SK-N-MC (cell line): ENCODE data around the gene ILF3.

Experiments
- DNase-seq: peaks from one replicate; pipeline ENCODE4 v3.0.0-alpha.2; 2011; ENCODE audit warnings: low read depth, low spot score
- H3K27ac ChIP-seq: fragments of 200-600 bp; sonication (generic); 2 replicates; pipeline ENCODE4 v1.5.1; 2016; ENCODE audit warnings: mixed run types
- H3K36me3 ChIP-seq: fragments of 200-600 bp; sonication (generic); 2 replicates; pipeline ENCODE4 v1.6.1; 2017; ENCODE audit warnings: antibody characterized with exemption, low read length, mixed read lengths; ENCODE audit not compliant: insufficient read depth
- H3K4me3 ChIP-seq: fragments of 200-600 bp; sonication (generic); 2 replicates; pipeline ENCODE4 v1.5.1; 2016
- H3K9ac ChIP-seq: fragments of 200-600 bp; sonication (generic); 2 replicates; pipeline ENCODE4 v1.8.0; 2017; ENCODE audit warnings: mixed run types, mixed read lengths; ENCODE audit not compliant: insufficient read length
- H3K9me3 ChIP-seq: fragments of 200-600 bp; sonication (generic); 2 replicates; pipeline ENCODE4 v1.6.1; 2017; ENCODE audit warnings: low read depth, mild to moderate bottlenecking, antibody characterized with exemption, low read length, moderate library complexity, mixed read lengths
- EZH2 ChIP-seq: fragments of 200-600 bp; sonication (generic); IDR thresholded peaks from one replicate; pipeline ENCODE4 v1.6.1; 2017; ENCODE audit warnings: antibody characterized with exemption
- FOXP2 ChIP-seq: optimal IDR thresholded peaks from 2 replicates; pipeline ENCODE3; 2011; ENCODE audit warnings: mild to moderate bottlenecking, moderate library complexity; ENCODE audit not compliant: insufficient read depth; ENCODE audit errors: extremely low read length, control extremely low read depth
- POLR2AphosphoS5 ChIP-seq: IDR thresholded peaks from 2 replicates; pipeline ENCODE4 v1.6.1; 2012; ENCODE audit warnings: mild to moderate bottlenecking, low read depth, low read length, borderline replicate concordance

Gene ILF3

DNA sequence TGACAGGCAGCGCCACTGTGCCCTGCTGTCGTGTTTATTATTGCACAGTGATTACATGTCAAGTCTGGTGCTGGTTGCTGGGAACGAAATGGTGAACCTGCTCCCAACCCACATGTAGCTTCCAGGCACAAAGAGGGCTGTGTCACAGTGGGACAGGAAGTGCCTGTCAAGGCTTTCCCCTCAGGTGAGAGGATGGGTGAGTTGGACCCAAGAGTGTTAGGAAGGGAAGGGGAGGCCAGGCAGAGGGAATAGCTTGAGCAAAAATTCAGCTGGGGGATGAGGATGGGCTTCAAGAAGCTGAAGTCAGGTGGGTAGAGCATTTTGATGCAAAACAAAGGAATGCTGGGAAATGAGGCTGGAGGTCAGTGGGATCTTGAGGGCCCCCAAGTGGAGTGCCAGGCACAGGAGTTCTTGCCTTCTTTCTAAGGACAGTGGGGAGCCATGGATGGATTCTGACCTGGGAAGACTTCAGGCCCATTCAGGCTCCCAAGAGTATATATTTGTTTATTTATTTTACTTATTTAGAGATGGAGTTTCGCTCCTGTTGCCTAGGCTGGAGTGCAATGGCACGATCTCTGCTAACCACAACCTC is 38.6 kb downstream of the ILF3 start:
- H3K36me3 ChIP-seq = peaks cover 40% of the 10 kb centered on the region
- no peak overlapping the region for H3K4me3 ChIP-seq
- TF ChIP-seq POLR2AphosphoS5 = peak; percentile 45; the same call in 1 of the 2 replicates
- TF ChIP-seq FOXP2 = no peak

DNA sequence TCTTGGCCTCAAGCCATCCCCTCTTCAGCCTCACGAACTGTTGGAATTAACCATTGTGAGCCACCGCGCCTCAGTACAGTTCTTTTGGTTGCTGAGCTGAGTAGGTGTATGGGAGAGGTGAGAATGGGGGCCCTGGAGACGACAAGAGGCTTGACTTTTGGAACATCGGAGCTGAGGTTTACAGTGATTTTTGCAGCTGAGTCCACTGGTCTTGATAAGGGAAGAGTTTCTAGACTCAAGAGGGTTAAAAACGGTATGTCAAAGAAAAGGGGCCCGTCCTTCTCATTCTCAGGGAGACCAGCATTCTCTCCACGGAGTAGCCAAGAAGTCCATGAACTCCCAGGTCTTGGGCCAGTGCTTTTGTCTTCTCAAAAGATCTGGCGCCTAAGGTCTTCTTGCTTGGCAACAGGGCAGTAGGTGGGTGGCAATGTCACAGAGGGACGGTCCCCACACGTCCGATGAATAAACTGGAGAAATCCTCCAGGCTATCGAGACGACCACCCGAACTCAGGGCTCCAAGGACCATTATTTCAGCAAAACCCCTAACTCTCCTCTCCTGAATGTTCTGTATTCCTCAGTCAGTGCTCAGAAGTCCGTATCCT is 40.7 kb downstream of the ILF3 start:
- TF ChIP-seq FOXP2 = no peak
- TF ChIP-seq POLR2AphosphoS5 = peak; percentile 5; the same call in 1 of the 2 replicates
- no peak for TF ChIP-seq EZH2
- Histone ChIP-seq H3K9ac (no peak overlapping the region), H3K36me3 (peaks cover 20% of the 10 kb centered on the region), H3K27ac (peak overlapping the region; percentile 43; the same call in 1 of the 2 replicates), H3K4me3 (peak overlapping the region; percentile 44), H3K9me3 (no peaks in the 10 kb centered on the region)
- DNase-seq = no peak

More for the DNA sequence above, 38.6 kb downstream of the ILF3 start:
- no peak for DNase-seq
- Histone ChIP-seq H3K9me3 (no peaks in the 10 kb centered on the region), H3K27ac (no peak overlapping the region), H3K9ac (no peak overlapping the region)

DNA sequence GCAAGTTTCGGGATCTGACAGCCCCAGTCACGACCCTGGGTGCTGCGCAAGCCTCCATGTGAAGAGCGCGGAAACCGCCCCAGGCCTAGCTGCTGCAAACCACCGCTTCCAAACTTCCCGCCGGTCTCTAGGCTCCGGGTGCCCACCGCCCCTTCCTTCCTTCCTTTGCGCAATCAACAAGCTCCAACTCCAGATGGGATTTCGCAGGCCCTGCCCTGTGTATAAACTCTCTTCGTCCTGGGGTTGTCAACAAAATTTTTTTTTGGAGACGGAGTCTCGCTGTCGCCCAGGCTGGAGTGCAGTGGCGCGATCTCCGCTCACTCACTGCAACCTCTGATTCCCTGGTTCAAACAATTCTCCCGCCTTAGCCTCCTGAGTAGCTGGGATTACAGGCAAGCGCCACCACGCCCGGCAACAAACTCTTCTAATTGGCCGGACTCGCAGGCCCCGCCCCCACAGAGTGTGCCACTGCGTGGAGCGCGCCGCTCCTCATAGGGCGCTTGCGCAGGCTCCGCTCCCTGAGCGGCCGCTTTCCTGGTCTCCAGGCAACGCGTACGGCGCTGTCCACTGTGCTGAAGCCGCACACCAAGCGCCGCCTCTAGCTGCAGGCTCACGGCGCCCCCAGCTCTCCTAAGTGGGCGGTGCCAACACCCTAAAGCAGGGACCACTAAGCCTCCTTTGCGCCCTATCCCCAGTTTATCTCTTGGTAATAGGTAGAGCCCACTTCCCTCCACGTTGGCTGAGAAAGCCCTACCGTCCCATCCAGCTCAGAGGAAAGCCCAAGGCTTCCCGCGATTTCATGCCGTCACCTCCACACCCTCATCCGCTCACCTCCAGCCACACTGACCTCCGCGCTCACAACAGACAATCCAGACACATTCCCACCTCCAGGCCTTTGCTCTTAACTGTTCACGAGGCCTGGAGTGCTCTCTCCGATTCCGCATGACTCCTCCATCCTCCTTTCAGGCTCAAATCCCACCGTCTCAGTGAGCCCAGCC is 41.6 kb downstream of the ILF3 start:
- Histone ChIP-seq H3K9me3 (no peaks in the 10 kb centered on the region), H3K4me3 (peak overlapping the region; percentile 44), H3K9ac (no peak overlapping the region), H3K36me3 (peaks cover 11% of the 10 kb centered on the region; the same call in 1 of the 2 replicates), H3K27ac (peak overlapping the region; percentile 43; the same call in 1 of the 2 replicates)
- peak; percentile 73 for DNase-seq
- TF ChIP-seq POLR2AphosphoS5 (no peak), EZH2 (no peak), FOXP2 (no peak)

DNA sequence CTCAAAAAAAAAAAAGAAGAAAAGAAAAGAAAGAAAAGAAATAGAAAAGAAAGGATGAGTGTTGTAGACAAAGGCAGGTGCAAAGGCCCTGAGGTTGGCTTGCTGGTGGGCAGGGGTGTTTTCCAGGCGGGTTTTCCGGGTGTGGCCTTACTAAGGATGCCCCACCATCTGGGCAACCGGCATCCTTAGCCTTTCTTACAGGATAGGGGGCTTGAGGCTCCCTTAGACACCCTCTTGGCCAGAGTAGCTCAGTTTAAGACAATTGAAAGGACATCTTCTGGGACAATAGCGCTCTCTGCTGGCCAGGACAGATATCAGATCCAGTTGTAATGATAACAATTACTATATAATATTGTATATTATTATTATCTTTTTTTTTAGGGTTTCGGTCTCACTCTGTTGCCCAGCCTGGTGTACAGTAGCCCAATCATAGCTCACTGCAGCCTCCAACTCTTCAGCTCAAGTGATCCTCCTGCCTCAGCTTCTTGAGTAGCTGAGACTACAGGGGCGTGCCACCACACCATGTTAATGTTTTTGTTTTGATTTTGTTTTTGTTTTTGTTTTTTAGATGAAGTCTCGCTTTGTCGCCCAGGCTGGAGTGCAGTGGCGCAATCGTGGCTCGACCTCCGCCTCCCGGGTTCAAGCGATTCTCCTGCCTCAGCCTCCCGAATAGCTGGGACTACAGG is 45.6 kb downstream of the ILF3 start:
- Histone ChIP-seq H3K27ac (no peak overlapping the region), H3K4me3 (no peak overlapping the region), H3K9me3 (no peaks in the 10 kb centered on the region), H3K9ac (no peak overlapping the region), H3K36me3 (no peaks in the 10 kb centered on the region)
- no peak for DNase-seq
- TF ChIP-seq EZH2 = no peak
- TF ChIP-seq POLR2AphosphoS5 = no peak
- TF ChIP-seq FOXP2 = no peak

DNA sequence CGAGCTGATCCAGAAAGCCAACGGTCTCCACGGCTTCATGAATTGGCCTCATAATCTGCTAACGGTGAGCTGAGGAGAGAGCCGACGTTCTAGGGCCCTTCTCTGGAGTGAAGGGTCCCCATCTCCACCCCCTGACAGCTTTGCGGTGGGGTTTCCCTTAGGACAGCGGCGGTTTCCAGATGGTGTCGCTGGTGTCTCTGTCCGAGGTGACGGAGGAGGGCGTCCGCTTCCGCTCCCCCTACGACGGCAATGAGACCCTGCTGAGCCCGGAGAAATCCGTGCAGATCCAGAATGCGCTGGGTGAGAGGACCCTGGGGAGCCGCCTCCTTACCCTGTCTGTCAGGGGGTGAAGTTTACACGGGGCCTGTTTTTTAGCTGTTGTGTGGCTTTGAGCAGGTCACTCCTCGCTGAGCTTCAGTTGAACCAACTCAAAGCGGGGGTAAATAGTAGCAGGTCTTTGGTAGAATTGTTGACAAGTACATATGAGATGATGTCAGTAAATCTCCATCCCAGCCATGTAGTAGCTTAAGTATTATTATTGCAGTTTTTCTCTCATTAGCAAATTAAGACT is 47.9 kb downstream of the ILF3 start:
- Histone ChIP-seq H3K27ac (peak overlapping the region; percentile 59; the same call in 1 of the 2 replicates), H3K36me3 (peaks cover 3% of the 10 kb centered on the region; the same call in 1 of the 2 replicates), H3K9ac (peak overlapping the region; percentile 93), H3K4me3 (peak overlapping the region; percentile 90), H3K9me3 (no peaks in the 10 kb centered on the region)
- no peak for DNase-seq
- TF ChIP-seq POLR2AphosphoS5 (no peak), EZH2 (no peak), FOXP2 (no peak)

DNA sequence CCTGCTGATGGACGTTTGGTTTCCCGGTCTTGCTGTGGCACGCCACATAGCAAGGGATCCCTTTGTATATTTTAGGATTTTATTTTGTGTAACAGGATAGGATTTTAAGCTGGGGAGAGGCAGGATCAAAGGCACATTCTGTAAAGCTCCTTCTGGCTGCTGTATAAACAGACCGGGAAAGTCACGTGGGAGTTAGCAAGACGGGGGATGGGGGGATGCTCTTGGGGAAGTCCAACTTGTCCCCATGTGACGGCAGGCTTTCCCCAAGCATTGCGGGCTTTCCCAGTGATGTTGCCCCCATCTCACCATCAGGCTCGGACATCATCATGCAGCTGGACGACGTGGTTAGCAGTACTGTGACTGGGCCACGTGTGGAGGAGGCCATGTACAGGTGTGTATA is 52.8 kb downstream of the ILF3 start:
- peaks cover 18% of the 10 kb centered on the region; the same call in 1 of the 2 replicates for H3K36me3 ChIP-seq
- TF ChIP-seq FOXP2 (no peak), POLR2AphosphoS5 (no peak), EZH2 (no peak)
- H3K9me3 ChIP-seq = no peaks in the 10 kb centered on the region
- H3K4me3 ChIP-seq = no peak overlapping the region
- H3K9ac ChIP-seq = no peak overlapping the region
- DNase-seq = no peak
- no peak overlapping the region for H3K27ac ChIP-seq

DNA sequence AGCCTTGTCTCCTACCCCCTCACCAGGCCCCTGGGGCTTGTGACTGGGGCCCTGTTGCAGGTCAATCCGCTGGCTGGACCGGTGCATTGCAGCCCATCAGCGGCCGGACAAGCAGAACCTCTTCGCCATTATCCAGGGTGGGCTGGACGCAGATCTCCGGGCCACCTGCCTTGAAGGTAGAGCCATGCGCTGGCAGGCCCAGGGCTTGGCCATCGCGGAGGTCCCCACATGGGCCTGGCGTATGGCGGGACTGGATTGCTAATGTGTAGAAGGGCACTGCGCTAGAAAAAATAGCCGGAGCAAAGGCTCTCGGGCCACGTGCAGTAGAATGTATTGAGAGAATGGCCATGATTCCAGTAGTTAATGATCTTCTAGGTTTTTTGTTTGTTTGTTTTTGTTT is 53.3 kb downstream of the ILF3 start:
- TF ChIP-seq FOXP2 (no peak), POLR2AphosphoS5 (no peak), EZH2 (no peak)
- no peak for DNase-seq
- H3K4me3 ChIP-seq = no peak overlapping the region
- H3K9ac ChIP-seq = no peak overlapping the region
- no peaks in the 10 kb centered on the region for H3K9me3 ChIP-seq
- no peak overlapping the region for H3K27ac ChIP-seq
- peaks cover 18% of the 10 kb centered on the region; the same call in 1 of the 2 replicates for H3K36me3 ChIP-seq

DNA sequence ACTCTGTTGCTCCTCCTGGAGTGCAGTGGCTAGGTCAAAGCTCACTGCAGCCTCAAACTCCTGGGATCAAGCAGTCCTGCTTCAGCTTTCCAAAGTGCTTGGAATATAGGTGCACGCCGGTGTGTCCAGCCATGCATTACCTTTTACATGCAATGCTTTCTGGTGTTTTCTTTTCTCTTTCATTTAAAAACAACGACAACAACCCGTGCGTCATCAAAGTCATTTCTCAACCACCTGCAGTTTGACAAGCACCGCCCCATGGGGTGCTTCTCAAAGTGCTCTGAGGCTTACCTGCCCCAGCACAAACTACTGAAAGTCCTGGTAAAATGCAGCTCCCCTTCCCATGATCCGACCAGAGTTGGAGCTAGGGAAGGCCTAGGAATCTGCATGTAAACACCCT is 54.1 kb downstream of the ILF3 start:
- TF ChIP-seq POLR2AphosphoS5 = no peak
- no peak for TF ChIP-seq EZH2
- no peak for TF ChIP-seq FOXP2
- no peak for DNase-seq
- Histone ChIP-seq H3K36me3 (peaks cover 18% of the 10 kb centered on the region; the same call in 1 of the 2 replicates), H3K27ac (no peak overlapping the region), H3K9me3 (no peaks in the 10 kb centered on the region), H3K9ac (no peak overlapping the region), H3K4me3 (no peak overlapping the region)
